CD4-positive, alpha-beta T cell (primary cell): Measurements from ENCODE around the gene MLKL. TPM values are rescaled to one million over a fixed set of nuclear protein-coding genes. Genes with fewer than 3 reads are reported as not detected.

Experiments
- ATAC-seq: fragments of 200-7000 bp; cut with Tn5 transposase; one replicate; pipeline ENCODE4 v1.10.0; 2022; ENCODE audit warnings: mild to moderate bottlenecking; ENCODE audit not compliant: poor library complexity
- CTCF ChIA-PET: fragments of 350-600 bp; sonication (Branson Sonifier 250); formaldehyde crosslinking; loops from one replicate; lab custom pipeline; 2021; ENCODE audit warnings: antibody characterized with exemption, inconsistent platforms; lab: Charles Lee
- POLR2A ChIA-PET: fragments of 350-600 bp; sonication (Branson Sonifier 250); formaldehyde crosslinking; loops from one replicate; lab custom pipeline; 2021; ENCODE audit warnings: antibody characterized with exemption, inconsistent platforms; lab: Charles Lee
- DNase-seq, 14 experiments: peaks; one replicate each; pipeline ENCODE4 v3.0.0-alpha.2; 2013 to 2020; ENCODE audit warnings: mixed read lengths in 2 of 14
- H3K27ac ChIP-seq, 2 donors: one replicate each; pipeline versions ENCODE4 v1.5.1 to v1.7.0; 2013; ENCODE audit warnings: low read length in 2 of 2, low read depth in 1 of 2, mild to moderate bottlenecking in 1 of 2
- H3K27me3 ChIP-seq, 2 experiments: 1 replicate in 1 of 2; 2 replicates in 1 of 2; pipeline versions ENCODE4 v1.6.1 to v1.7.0; 2013; ENCODE audit warnings: low read length in 2 of 2, control low read depth in 1 of 2, mild to moderate bottlenecking in 1 of 2, moderate library complexity in 1 of 2; ENCODE audit not compliant: insufficient read depth in 2 of 2, control insufficient read depth in 1 of 2
- H3K36me3 ChIP-seq: one replicate; pipeline ENCODE4 v1.6.1; 2013; ENCODE audit warnings: low read length, control low read depth; ENCODE audit not compliant: insufficient read depth
- H3K4me1 ChIP-seq: one replicate; pipeline ENCODE4 v1.6.1; 2013; ENCODE audit warnings: low read length, control low read depth; ENCODE audit not compliant: insufficient read depth
- H3K4me3 ChIP-seq: one replicate; pipeline ENCODE4 v1.5.1; 2013; ENCODE audit warnings: mild to moderate bottlenecking, low read length, moderate library complexity
- H3K9me3 ChIP-seq, 2 experiments: 1 replicate in 1 of 2; 2 replicates in 1 of 2; pipeline versions ENCODE4 v1.6.1 to v1.7.0; 2013; ENCODE audit warnings: low read length in 2 of 2, mild to moderate bottlenecking in 2 of 2, control low read depth in 1 of 2, moderate library complexity in 1 of 2; ENCODE audit not compliant: control insufficient read depth in 1 of 2, insufficient read depth in 1 of 2
- H3K27ac Mint-ChIP-seq: one replicate; pipeline ENCODE4 v1.8.0; 2020; ENCODE audit warnings: mixed read lengths
- H3K27me3 Mint-ChIP-seq: one replicate; pipeline ENCODE4 v1.8.0; 2021; ENCODE audit warnings: mixed read lengths
- H3K36me3 Mint-ChIP-seq: one replicate; pipeline ENCODE4 v1.8.0; 2021; ENCODE audit warnings: low read depth, mixed read lengths
- H3K4me1 Mint-ChIP-seq: one replicate; pipeline ENCODE4 v1.8.0; 2021; ENCODE audit warnings: low read depth, mixed read lengths
- H3K4me3 Mint-ChIP-seq: one replicate; pipeline ENCODE4 v1.8.0; 2020; ENCODE audit warnings: mild to moderate bottlenecking, mixed read lengths
- H3K9me3 Mint-ChIP-seq: one replicate; pipeline ENCODE4 v1.8.0; 2020; ENCODE audit warnings: mixed read lengths
- CTCF ChIP-seq: fragments of 200-600 bp; IDR thresholded peaks from one replicate; pipeline ENCODE4 v1.8.0; 2022; ENCODE audit warnings: antibody characterized with exemption, mild to moderate bottlenecking
- intact Hi-C, 2 experiments: fragments of 100-400 bp; cut with DNase I in 1 of 2; cut with micrococcal nuclease in 1 of 2; formaldehyde crosslinking; loops; one replicate each; pipeline versions ENCODE4 v1.15.1 to v1.9.0; 2023 to 2025; cut with DNase I, micrococcal nuclease
- total RNA-seq, 174 experiments: library from RNA in 2 of 174; stranded (reverse) in 2 of 174; gene quantifications; one replicate each; pipeline ENCODE4 v1.2.3 and lab custom pipeline; 2021 to 2026

MLKL gene
- total RNA-seq, 2 experiments from 2014 or later = 29.1 to 30.0 TPM

GRCh38 chr16:74661064-74661463 is 39.6 kb downstream of the MLKL start:
- Histone ChIP-seq H3K27ac (no peak overlapping the region), H3K4me1 (peaks cover 65% of the 10 kb centered on the region), H3K4me3 (no peak overlapping the region), H3K36me3 (peaks cover 78% of the 10 kb centered on the region), H3K27me3 (no peaks in the 10 kb centered on the region), H3K9me3 (no peaks in the 10 kb centered on the region)
- POLR2A ChIA-PET = no interaction called here
- Mint-ChIP-seq H3K9me3 (no peaks in the 10 kb centered on the region), H3K36me3 (peaks cover 86% of the 10 kb centered on the region), H3K4me1 (peaks cover 82% of the 10 kb centered on the region), H3K4me3 (no peak overlapping the region), H3K27me3 (no peaks in the 10 kb centered on the region), H3K27ac (no peak overlapping the region)
- ATAC-seq (no peak), DNase-seq (no peak)
- no peak for TF ChIP-seq CTCF
- CTCF ChIA-PET = interaction anchor here (0.5 to 0.8 kb wide), 2 partner anchors 9 to 153 kb away, joined by 3 to 5 read pairs; no protein-coding TSS in a partner anchor
- intact Hi-C loops = loop anchor here in 1 of 2 experiments (5.0 to 10.0 kb wide), 3 partner anchors 364 to 984 kb away; partner anchors contain the start of genes CFDP1, KARS1, PSMD7 and TERF2IP

- ATAC-seq = no peak
- Mint-ChIP-seq H3K27me3 (no peaks in the 10 kb centered on the region), H3K4me3 (no peak overlapping the region), H3K4me1 (peaks cover 87% of the 10 kb centered on the region), H3K9me3 (no peaks in the 10 kb centered on the region), H3K27ac (no peak overlapping the region), H3K36me3 (peaks cover 92% of the 10 kb centered on the region)
- peaks cover 61% of the 10 kb centered on the region for H3K4me1 ChIP-seq
- H3K9me3 ChIP-seq = no peaks in the 10 kb centered on the region
- no peak overlapping the region for H3K27ac ChIP-seq
- no peak for DNase-seq
- intact Hi-C loops = loop anchor here in 1 of 2 experiments (5.0 to 10.0 kb wide), 3 partner anchors 363 to 984 kb away; partner anchors contain the start of genes CFDP1, KARS1, PSMD7 and TERF2IP
- ChIA-PET POLR2A (no interaction called here), CTCF (no interaction called here)
- no peaks in the 10 kb centered on the region for H3K27me3 ChIP-seq
- no peak for TF ChIP-seq CTCF
- H3K36me3 ChIP-seq = peaks cover 84% of the 10 kb centered on the region
- no peak overlapping the region for H3K4me3 ChIP-seq
Measured at GRCh38 chr16:74660383-74660782, 40.3 kb downstream of the MLKL start.

- H3K27ac Mint-ChIP-seq = no peak overlapping the region
- H3K27me3 Mint-ChIP-seq = no peaks in the 10 kb centered on the region
- ATAC-seq (no peak), DNase-seq (no peak)
- Histone ChIP-seq H3K9me3 (no peaks in the 10 kb centered on the region), H3K27me3 (no peaks in the 10 kb centered on the region), H3K4me3 (no peak overlapping the region), H3K36me3 (peaks cover 85% of the 10 kb centered on the region), H3K4me1 (peaks cover 59% of the 10 kb centered on the region), H3K27ac (no peak overlapping the region)
- ChIA-PET CTCF (no interaction called here), POLR2A (no interaction called here)
- no peak for TF ChIP-seq CTCF
- no peak overlapping the region for H3K4me3 Mint-ChIP-seq
- H3K36me3 Mint-ChIP-seq = peaks cover 94% of the 10 kb centered on the region
- no peaks in the 10 kb centered on the region for H3K9me3 Mint-ChIP-seq
- intact Hi-C loops = no loop called here
- peaks cover 89% of the 10 kb centered on the region for H3K4me1 Mint-ChIP-seq
Measured at GRCh38 chr16:74659041-74659440, 41.6 kb downstream of the MLKL start.
